Stimulated activated CD8-positive, alpha-beta memory T cell treated with anti-CD3 and anti-CD28 coated beads, Interleukin-12 subunit alpha, Interleukin-12 subunit beta, amount 100 ng/mL, for 4 hours (primary cell): Measurements from ENCODE around the gene ARHGEF7.

Source experiments
- DNase-seq: peaks from one replicate; pipeline ENCODE4 v3.0.0-alpha.2; 2020; ENCODE audit warnings: low read depth

The ARHGEF7 gene

DNA sequence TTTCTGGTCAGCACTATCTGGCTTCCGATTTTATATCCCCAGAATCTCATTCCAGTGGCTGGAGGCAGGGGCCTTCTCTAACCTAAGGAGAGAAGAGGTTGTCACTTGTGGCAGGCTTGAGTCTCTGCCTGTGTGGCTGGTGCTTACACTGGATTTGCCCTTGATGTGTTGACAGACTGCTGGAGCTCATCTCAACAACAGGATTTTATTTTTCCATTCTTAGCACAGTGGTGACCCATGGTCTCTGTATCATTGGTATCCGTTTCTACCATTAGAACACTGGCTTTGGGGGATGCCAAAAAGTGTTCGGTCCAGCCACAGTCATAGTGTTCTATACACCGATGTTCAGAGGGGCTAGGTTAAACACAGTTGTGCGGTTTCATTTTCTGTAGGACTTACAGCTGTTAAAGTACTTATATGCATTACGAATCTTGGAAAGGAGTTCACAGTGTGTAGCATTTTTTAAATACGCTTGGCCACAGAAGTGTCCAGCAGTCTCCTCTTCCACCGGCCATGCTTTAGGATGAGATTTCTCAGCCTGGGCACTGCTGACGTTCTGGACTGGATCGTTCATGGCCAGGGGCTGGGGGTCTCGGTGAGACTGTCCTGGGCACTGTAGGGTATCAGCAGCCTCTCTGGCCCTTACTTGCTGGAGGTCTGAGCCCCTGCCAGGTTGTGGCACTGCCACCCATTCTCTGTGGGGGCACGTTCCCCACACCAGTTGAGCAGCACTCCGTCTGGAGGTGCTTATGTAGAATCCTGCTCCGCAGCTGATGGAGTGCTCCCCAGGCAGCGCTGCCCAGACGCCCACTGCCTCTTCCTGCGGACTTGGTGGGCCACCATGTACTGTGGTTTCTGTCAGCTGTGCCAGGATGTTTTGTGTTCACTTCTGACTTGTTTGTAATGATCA is 163.9 kb downstream of the ARHGEF7 start:
- DNase-seq, result no peak

GRCh38 chr13:111280226-111280625 is 165.1 kb downstream of the ARHGEF7 start:
- no peak for DNase-seq

DNA sequence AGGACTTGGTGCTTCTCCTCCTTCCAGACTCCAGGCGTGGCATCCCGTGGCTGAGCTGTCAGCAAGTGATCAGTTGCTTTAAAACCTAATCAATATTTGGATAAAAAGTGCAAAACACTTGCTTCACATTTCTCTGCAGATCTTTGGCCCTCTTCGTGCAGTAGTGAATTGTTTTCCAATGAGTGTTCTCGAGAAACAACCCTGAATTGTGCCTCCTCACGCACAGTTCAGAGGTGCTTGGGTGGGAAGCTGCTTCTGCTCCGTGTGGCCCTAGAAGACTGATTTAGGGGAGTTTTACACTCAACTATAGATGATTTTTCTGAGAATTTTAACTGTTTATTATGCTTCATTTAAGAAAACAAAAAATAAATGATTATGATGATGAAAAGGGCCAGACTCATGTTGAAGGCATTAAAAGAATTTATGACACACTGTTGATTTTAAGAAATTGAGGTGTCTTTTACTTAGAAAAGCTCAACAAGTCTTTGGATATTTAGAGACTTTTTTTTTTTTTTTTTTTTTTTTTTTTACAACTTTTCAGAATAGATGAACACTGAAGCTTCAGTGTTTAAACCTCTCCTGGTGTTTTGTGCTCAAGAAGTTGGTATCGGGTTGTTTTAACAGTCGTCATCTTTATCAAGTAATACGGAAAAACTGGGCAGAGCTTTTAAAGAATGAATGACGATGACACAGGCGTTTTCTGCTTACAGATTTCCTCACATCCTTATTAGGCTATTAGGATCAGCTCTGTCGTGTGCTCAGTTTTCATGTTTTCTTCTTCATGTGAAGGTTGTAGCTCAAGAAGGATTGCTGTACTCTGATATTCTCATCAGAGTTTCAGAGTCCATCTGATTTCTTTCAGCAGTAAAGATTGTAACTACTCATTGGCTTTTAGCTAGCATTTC is 165.8 kb downstream of the ARHGEF7 start:
- DNase-seq, result no peak

DNA sequence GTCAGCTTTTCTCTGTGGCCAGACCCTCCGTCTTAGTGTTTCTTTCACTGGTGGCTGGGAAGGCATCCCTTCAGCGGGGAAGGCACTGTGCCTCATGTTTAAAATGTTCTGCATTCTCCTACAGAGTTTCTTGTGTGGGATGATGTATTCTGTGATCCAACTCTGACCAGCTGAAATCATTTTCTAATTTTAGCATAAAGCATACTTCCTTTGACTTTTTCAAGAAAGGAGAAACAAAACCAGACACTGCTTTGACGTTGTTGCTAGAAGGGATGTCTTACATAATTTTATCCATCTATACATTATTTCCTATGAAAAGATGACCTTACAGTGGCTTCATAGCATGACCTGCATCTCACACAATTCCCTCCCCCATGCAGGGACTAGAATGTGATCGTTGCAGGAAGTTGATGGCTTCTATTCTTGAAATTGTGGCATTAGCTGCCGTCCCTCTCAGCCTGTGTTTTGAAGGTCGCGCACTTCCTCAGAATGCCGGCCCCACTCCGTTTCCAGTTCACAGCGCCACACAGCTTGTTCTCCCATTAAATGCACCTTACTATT is 166.7 kb downstream of the ARHGEF7 start:
- DNase-seq, result no peak

- no peak for DNase-seq
These were observed 167.3 kb downstream of the ARHGEF7 start for GRCh38 chr13:111282425-111282824.

DNA sequence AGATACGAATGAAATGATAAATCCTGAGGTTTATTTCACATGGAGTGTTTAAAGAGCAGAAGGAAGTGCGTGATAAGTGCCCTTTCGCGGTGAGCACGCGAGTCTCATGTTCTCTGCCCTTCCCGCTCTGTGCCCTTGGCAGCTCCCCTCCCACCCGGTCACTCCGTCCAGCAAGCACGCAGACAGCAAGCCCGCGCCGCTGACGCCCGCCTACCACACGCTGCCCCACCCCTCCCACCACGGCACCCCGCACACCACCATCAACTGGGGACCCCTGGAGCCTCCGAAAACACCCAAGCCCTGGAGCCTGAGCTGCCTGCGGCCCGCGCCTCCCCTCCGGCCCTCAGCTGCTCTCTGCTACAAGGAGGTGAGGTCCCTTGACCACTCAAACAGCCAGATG is 167.9 kb downstream of the ARHGEF7 start:
- no peak for DNase-seq

- no peak for DNase-seq
These were observed 168.3 kb downstream of the ARHGEF7 start for GRCh38 chr13:111283457-111283856.

- no peak for DNase-seq
These were observed 168.9 kb downstream of the ARHGEF7 start for GRCh38 chr13:111283991-111284390.

DNA sequence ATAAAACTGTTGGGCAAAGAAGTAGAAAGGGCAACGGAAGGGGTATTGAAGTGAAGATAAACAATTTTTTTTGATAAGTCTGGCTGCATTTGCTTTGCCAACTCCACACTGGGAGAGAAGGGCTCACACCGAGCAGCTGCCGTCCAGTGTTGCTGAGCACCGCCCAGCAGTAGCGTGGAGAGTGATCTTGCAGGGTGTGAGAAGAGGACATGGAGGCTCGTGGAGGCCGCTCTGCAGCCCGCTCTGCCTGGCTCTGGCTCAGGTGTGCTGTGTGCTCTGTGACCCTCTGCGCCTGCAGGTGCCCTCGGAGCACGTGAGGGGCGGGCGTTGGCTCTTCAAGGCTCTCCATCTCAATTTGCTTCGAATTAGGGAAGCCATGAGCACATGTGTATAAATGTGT is 169.5 kb downstream of the ARHGEF7 start:
- no peak for DNase-seq

DNA sequence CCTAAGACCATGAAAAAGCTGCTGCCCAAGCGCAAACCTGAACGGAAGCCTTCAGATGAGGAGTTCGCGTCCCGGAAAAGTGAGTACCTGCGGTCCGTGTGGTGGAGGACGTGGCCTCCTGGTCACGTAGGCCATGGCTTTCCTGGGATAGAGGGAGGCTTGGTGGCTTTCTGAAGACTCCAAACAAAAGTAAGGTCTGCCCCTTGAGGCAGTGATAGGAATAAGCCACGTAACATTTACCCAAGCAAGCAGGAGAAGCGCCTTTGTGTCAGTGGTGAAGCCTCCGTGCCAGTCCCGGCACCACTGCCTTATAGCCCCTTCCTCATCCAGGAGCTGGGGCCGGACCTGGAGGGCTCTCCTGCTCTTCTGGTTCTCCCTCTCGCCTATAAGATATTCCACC is 171.1 kb downstream of the ARHGEF7 start:
- DNase-seq, result no peak

DNA sequence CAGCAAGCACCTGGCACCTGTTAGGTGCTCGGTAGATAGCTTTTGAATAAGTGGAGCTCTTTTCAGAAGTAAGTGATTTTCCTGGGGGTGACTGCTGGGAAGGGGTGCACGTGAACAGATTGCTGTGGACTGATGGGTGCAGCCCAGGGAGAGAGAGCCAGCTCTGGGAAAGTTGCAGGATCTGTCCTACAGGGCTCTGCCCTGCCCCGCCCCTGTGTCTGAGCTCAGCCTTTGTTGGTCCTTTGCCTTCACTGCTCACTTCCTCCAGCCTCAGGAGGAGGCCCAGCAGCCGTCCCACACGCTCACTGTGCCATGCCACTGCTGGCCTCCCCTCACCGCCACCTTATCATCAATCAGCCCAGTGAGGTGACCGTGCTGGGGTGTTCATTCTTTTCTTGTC is 171.6 kb downstream of the ARHGEF7 start:
- no peak for DNase-seq

DNA sequence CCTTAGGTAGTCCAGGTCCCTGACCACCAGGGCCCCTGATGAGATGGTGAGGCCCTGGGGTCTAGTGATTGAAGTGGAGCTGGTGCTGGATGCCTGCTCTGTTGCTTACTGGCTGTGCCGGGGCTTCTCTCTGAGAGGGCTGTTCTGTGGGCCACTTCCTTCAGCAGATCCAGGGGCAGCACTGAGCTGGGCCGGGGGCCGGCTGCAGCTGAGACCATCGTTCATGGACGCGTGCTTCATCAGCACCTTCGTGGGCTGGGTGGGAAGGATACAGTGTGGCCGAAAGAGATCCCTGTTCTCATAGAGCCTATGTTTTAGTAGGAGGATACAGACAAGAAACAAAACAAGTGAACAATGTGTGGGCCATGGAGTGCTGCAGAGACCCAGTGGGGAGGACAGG is 172.1 kb downstream of the ARHGEF7 start:
- no peak for DNase-seq

DNA sequence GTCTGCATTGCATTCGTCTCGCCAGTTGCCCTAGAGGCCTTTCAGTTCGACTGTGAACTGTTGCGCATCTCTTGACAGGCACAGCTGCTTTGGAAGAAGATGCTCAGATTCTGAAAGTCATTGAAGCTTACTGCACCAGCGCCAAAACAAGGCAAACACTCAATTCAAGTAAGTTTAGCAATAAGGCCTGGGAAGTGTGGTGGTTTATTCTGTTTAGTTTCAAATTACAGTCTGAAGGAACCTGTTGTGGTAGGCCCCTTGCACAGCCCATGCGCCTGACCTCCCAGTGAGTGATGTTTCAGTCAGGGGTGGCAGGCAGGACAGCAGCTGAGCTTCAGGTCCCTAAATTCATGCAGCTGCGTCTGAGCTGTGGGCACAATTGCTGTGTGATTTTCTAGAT is 173.2 kb downstream of the ARHGEF7 start:
- no peak for DNase-seq

DNA sequence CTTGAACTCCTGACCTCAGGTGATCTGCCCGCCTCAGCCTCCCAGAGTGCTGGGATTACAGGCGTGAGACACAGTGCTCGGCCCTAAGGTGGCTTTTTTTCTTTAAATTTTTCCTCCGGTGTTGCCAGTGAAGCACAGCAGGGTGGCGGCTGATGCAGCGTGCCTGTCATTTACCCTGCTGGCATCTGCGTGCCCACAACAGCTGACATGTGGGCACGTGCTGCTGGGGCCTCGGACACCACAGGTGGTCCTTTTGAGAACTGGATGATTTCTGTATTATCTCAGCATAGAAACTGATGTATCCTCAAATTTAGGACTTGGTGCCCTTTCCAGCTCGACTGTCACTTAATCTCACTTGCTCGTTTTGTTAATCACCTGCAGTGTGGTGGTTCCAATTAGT is 174.1 kb downstream of the ARHGEF7 start:
- no peak for DNase-seq

GRCh38 chr13:111291908-111292307 is 176.8 kb downstream of the ARHGEF7 start:
- DNase-seq, result no peak

DNA sequence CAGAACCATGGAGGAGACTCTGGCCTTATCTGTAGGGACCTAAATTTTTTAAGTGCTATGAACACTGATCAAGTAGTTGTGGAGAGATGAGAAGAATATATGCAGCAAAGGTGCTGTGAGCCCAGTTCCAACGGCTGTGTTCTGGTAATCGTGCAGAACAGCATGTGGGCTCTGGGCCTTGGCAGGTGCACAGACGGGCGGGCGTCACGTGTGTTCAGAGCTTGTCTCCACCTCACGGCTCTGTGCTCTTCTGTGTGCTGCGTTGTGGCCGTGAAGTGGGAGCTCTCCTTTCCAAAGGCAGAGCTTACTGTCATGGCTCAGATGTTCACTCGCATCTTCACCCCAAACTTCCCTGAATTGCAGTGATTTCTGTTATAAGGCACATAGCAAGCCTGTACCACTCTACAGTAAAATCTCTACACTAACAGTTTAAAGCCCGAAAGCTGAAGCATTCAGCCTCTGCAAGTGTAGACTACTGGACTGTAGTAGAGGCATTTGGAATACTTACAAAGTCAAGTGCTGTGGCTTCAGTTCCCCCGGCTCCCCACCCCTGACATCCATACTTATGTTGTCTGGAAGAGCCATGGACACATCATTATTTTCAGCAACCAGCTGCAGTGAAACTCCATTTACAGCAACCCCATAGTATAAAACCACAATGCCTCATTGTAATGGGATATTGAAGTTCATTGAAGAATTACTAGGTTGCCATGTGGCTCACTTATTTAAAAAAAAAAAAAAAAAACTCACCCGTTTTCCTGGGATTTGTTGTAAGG is 177.8 kb downstream of the ARHGEF7 start:
- DNase-seq, result no peak

DNA sequence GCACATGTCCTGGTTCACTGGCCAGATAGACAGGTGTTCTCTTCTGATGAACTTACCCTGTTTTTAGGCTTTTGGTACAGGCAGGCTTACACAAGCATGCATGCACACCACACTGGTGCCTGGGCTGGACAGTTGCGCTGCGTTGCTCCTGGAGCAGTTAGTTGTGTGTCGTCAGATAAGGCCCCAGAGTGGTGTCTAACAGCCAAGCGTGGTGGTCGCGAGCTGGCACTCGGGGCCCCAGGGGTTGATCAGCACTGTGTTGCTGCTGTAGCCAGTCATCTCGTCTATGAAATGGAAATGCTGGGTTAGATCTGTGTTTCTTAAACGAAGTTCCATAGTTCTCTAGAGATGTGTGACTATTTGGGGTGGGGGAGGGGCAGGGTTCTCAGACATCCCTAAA is 180.8 kb downstream of the ARHGEF7 start:
- DNase-seq, result no peak

- DNase-seq, result no peak
These were observed 181.3 kb downstream of the ARHGEF7 start for GRCh38 chr13:111296417-111296816.

DNA sequence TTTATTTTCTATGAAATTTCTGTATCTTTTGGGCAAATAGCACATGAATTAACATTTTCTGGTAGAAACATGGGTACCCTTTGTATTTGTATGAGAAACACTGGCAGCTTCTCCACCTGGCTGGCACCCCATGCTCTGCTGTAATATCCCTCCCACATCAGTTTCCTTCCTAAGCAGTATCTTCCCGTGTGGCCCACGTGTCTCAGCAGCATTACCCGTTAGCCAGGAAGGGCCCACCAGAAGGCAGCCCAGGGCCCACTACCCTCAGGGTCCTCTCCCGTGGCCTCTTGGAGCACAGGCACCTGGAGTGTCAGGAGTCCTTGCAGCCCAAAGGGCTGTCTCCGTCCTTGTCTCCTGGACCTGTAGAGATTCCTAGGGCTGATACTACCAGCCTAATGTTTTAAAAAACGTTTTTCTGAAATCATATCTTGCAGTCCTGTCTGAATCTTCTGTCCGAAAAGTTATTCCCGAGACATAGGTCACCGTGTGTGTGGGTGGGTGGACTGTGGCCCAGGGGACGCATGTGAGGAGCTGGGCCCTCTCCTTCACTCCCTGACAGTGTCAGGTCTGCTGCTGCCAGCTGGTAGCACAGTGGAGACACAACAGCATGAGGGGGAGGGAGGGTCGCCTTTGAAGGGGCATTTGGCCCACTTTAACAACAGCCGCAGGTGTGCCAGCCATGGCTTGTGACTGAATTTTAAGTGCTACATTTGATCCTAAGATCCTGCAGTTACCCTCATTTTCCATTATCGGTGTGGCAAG is 183.3 kb downstream of the ARHGEF7 start:
- DNase-seq, result no peak

- no peak for DNase-seq
These were observed 187.1 kb downstream of the ARHGEF7 start for GRCh38 chr13:111302045-111302726.

DNA sequence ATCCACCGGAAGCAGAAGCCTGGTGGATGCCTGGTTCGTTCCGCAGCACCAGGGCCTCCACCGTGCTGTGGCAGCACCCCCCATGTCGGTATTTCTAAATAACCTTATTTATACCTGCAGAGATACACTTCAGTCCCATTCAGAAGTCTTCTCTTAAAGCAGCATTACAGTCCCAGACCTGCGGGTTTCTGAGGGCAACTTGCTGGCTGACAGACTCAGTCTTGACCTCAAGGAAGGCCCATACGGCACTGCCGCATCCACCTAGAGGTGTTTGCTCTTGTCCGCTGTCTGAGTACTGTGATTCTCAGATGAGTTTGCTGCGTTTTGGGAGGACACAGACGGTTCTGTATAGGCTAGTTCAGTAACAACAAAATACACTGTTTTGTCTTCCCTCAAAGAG is 188.4 kb downstream of the ARHGEF7 start:
- DNase-seq, result no peak
